ENCODE results near the gene GLTPD2. TPM values are rescaled to one million over a fixed set of nuclear protein-coding genes. Genes with fewer than 3 reads are reported as not detected.

GLTPD2 gene
- total RNA-seq, 3 donors from 2014 or later = not detected

DNA sequence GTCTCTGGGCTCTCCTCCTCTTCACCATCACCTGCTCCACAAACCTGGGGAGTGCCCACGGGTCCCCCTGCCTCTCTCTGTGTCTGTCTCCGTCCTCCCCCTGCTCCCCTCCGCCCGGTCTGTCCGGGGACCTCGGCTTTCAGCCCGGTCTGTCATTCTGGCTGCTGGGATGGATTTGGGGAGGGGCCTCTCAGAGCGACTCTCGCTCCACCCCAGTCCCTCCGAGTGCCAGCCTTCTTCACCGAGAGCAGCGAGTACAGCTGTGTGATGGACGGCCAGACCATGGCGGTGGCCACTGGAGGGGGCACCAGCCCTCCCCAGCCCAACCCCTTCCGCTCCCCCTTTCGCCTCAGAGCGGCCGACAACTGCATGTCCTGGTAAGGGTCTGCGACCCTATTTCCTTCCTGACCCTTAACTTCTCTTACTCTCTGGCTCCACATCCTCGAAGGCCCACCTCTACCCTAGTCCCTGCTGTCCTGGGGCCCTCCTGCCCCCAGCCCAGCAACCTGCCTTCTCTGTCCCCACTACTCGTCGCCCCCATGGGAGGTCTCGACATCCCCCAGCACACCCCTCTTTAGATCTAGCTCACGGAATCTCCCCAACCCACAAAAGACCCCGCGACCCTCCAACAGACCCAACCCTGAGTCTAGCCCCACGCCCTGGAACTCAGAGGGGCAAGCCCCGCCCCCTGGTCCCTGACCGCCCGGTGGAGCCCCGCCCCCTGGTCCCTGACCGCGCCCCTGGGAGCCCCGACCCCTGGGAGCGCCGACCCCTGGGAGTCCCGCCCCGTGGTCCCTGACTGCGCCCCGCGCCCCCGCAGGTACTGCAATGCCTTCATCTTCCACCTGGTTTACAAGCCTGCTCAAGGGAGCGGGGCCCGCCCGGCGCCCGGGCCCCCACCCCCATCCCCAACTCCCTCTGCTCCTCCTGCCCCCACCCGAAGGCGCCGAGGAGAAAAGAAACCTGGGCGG, 43.5 kb upstream of the GLTPD2 start:
- no peaks in the 10 kb centered on the region for H3K27me3 ChIP-seq
- intact Hi-C loops (cut with DNase I; ENCODE audit: low total_unique reads) = no loop called here

GRCh38 chr17:4747847-4748246, 40.9 kb upstream of the GLTPD2 start:
- Histone ChIP-seq H3K4me3 (no peak overlapping the region), H3K36me3 (no peaks in the 10 kb centered on the region), H3K27ac (no peak overlapping the region), H3K9me3 (no peaks in the 10 kb centered on the region), H3K27me3 (peaks cover 0 to 2% of the 10 kb centered on the region in 2 donors), H3K4me1 (no peaks in the 10 kb centered on the region)
- TF ChIP-seq POLR2A (IDR thresholded peaks at IDR 0.05) = no peak
- TF ChIP-seq, protein P1, sequence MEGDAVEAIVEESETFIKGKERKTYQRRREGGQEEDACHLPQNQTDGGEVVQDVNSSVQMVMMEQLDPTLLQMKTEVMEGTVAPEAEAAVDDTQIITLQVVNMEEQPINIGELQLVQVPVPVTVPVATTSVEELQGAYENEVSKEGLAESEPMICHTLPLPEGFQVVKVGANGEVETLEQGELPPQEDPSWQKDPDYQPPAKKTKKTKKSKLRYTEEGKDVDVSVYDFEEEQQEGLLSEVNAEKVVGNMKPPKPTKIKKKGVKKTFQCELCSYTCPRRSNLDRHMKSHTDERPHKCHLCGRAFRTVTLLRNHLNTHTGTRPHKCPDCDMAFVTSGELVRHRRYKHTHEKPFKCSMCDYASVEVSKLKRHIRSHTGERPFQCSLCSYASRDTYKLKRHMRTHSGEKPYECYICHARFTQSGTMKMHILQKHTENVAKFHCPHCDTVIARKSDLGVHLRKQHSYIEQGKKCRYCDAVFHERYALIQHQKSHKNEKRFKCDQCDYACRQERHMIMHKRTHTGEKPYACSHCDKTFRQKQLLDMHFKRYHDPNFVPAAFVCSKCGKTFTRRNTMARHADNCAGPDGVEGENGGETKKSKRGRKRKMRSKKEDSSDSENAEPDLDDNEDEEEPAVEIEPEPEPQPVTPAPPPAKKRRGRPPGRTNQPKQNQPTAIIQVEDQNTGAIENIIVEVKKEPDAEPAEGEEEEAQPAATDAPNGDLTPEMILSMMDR (IDR thresholded peaks at IDR 0.05) = no peak
- no peak for TF ChIP-seq POLR2AphosphoS5 (IDR thresholded peaks at IDR 0.05)
- intact Hi-C loops (cut with DNase I; ENCODE audit: low total_unique reads) = no loop called here
- DNase-seq (ENCODE audit: low spot score in 2 of 2) = no peak

More for the DNA sequence above, 43.5 kb upstream of the GLTPD2 start:
- no peak overlapping the region for H3K4me3 ChIP-seq
- no peak overlapping the region for H3K27ac ChIP-seq
- no peaks in the 10 kb centered on the region for H3K9me3 ChIP-seq
- no peaks in the 10 kb centered on the region for H3K4me1 ChIP-seq
- no peaks in the 10 kb centered on the region for H3K36me3 ChIP-seq
- TF ChIP-seq POLR2AphosphoS5 (IDR thresholded peaks at IDR 0.05) (no peak), POLR2A (IDR thresholded peaks at IDR 0.05) (no peak)
- TF ChIP-seq, protein P1 (IDR thresholded peaks at IDR 0.05) = no peak
- DNase-seq (ENCODE audit: low spot score in 2 of 2) = no peak

GRCh38 chr17:4748686-4749085, 40.1 kb upstream of the GLTPD2 start:
- H3K4me1 ChIP-seq = no peaks in the 10 kb centered on the region
- no peaks in the 10 kb centered on the region for H3K36me3 ChIP-seq
- H3K9me3 ChIP-seq = no peaks in the 10 kb centered on the region
- H3K4me3 ChIP-seq = no peak overlapping the region
- TF ChIP-seq POLR2A (IDR thresholded peaks at IDR 0.05) (no peak), POLR2AphosphoS5 (IDR thresholded peaks at IDR 0.05) (no peak)
- TF ChIP-seq, protein P1 (IDR thresholded peaks at IDR 0.05) = no peak
- intact Hi-C loops (cut with DNase I; ENCODE audit: low total_unique reads) = no loop called here
- H3K27ac ChIP-seq = no peak overlapping the region
- peaks cover 0 to 3% of the 10 kb centered on the region in 2 donors for H3K27me3 ChIP-seq
- DNase-seq (ENCODE audit: low spot score in 2 of 2) = no peak

DNA sequence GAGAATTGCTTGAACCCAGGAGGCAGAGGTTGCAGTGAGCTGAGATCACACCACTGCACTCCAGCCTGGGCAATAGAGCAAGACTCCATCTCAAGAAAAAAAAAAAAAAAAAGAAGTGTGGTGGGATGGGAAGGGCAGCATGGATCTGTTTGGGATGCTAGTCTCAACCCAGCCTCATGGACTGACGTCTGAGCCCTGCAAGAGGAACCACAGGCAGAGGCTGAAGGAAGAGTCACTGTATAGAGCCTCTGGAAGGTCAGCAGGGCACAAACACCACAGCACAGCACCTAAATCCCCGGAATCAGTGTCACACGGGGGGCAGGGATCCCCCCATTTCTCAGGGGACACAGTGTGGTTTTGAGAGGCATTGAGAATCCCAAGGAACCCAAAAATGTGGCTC, 38.2 kb upstream of the GLTPD2 start:
- TF ChIP-seq, protein P1 (IDR thresholded peaks at IDR 0.05) = no peak
- no peak for TF ChIP-seq POLR2AphosphoS5 (IDR thresholded peaks at IDR 0.05)
- TF ChIP-seq POLR2A (IDR thresholded peaks at IDR 0.05) = no peak
- peaks cover 0 to 3% of the 10 kb centered on the region in 2 donors for H3K27me3 ChIP-seq
- H3K27ac ChIP-seq = no peak overlapping the region
- H3K4me3 ChIP-seq = no peak overlapping the region
- intact Hi-C loops (cut with DNase I; ENCODE audit: low total_unique reads) = loop anchor here (10.0 kb wide), 1 partner anchor 1946 kb away; no protein-coding TSS in a partner anchor
- H3K4me1 ChIP-seq = no peaks in the 10 kb centered on the region
- H3K9me3 ChIP-seq = no peaks in the 10 kb centered on the region
- no peaks in the 10 kb centered on the region for H3K36me3 ChIP-seq
- no peak for DNase-seq (ENCODE audit: low spot score in 2 of 2)

DNA sequence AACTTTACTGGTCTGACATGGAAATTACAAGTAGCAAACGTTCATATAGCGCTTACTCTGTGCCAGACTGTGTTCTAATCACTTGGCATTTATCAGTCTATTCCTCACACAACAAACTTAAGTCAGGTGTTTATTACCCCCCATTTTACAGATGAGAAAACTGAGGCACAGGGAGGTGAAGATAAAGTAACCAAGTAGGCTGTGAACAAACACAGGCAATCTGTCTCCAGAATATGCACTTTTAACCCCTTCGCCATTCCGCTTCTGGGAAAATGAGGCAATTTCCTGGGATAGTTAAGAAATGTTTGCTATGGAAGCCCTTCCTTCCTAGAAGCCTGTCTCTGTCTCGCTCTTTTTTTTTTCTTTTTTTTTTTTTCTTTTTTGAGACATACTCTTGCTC, 36.8 kb upstream of the GLTPD2 start:
- Histone ChIP-seq H3K27ac (no peak overlapping the region), H3K36me3 (no peaks in the 10 kb centered on the region), H3K4me1 (no peaks in the 10 kb centered on the region), H3K4me3 (no peak overlapping the region), H3K9me3 (no peaks in the 10 kb centered on the region), H3K27me3 (peaks cover 0 to 3% of the 10 kb centered on the region in 2 donors)
- no peak for DNase-seq (ENCODE audit: low spot score in 2 of 2)
- TF ChIP-seq, protein P1 (IDR thresholded peaks at IDR 0.05) = no peak
- TF ChIP-seq POLR2AphosphoS5 (IDR thresholded peaks at IDR 0.05) (no peak), POLR2A (IDR thresholded peaks at IDR 0.05) (no peak)
- intact Hi-C loops (cut with DNase I; ENCODE audit: low total_unique reads) = loop anchor here (10.0 kb wide), 1 partner anchor 1947 kb away; no protein-coding TSS in a partner anchor
